NT2/D1 (cell line): ENCODE data around the gene CNGA4.

Experiments
- DNase-seq: peaks from one replicate; pipeline ENCODE4 v3.0.0-alpha.2; 2011; ENCODE audit warnings: low read depth, low spot score
- H3K27me3 ChIP-seq: 2 replicates; pipeline ENCODE4 v1.6.0; 2011; ENCODE audit warnings: mild to moderate bottlenecking; ENCODE audit not compliant: insufficient read length, insufficient read depth
- H3K36me3 ChIP-seq: 2 replicates; pipeline ENCODE4 v1.6.1; 2011; ENCODE audit warnings: mild to moderate bottlenecking, low read length, mixed read lengths; ENCODE audit not compliant: insufficient read depth, insufficient read length
- H3K4me1 ChIP-seq: 2 replicates; pipeline ENCODE4 v1.5.1; 2011; ENCODE audit not compliant: insufficient read depth, insufficient read length
- H3K4me3 ChIP-seq: 2 replicates; pipeline ENCODE4 v1.5.1; 2011; ENCODE audit warnings: low read depth; ENCODE audit not compliant: insufficient read length
- H3K9ac ChIP-seq: 2 replicates; pipeline ENCODE4 v1.6.0; 2011; ENCODE audit warnings: low read depth; ENCODE audit not compliant: insufficient read length
- H3K9me3 ChIP-seq: 2 replicates; pipeline ENCODE4 v1.5.1; 2011; ENCODE audit warnings: mild to moderate bottlenecking, low read length; ENCODE audit not compliant: insufficient read depth
- SUZ12 ChIP-seq: IDR thresholded peaks from 2 replicates; pipeline ENCODE4 v1.6.1; 2011; ENCODE audit not compliant: insufficient read length, insufficient read depth; ENCODE audit errors: extremely low read depth
- YY1 ChIP-seq: IDR thresholded peaks from 2 replicates; pipeline ENCODE4 v1.6.1; 2011; ENCODE audit not compliant: insufficient read length, insufficient read depth
- ZNF274 ChIP-seq: IDR thresholded peaks from 2 replicates; pipeline ENCODE4 v1.6.1; 2011; ENCODE audit warnings: mild to moderate bottlenecking, low read depth, low read length

CNGA4 gene

GRCh38 chr11:6251120-6251733, 12.3 kb downstream of the CNGA4 start:
- no peaks in the 10 kb centered on the region for H3K4me1 ChIP-seq
- H3K9ac ChIP-seq: no peak overlapping the region
- no peaks in the 10 kb centered on the region for H3K9me3 ChIP-seq
- peaks cover under 1% of the 10 kb centered on the region for H3K27me3 ChIP-seq
- no peak for TF ChIP-seq ZNF274
- no peak for TF ChIP-seq YY1
- TF ChIP-seq SUZ12: no peak
- H3K4me3 ChIP-seq: no peak overlapping the region
- peak; percentile 78 for DNase-seq
- H3K36me3 ChIP-seq: no peaks in the 10 kb centered on the region

- H3K9me3 ChIP-seq: no peaks in the 10 kb centered on the region
- H3K4me1 ChIP-seq: no peaks in the 10 kb centered on the region
- no peak overlapping the region for H3K4me3 ChIP-seq
- no peak overlapping the region for H3K9ac ChIP-seq
- H3K27me3 ChIP-seq: peaks cover 4% of the 10 kb centered on the region
- TF ChIP-seq YY1: no peak
- TF ChIP-seq SUZ12: no peak
- no peak for TF ChIP-seq ZNF274
- DNase-seq: no peak
- H3K36me3 ChIP-seq: no peaks in the 10 kb centered on the region
These were observed 13.1 kb downstream of the CNGA4 start for GRCh38 chr11:6251990-6252473.

DNA sequence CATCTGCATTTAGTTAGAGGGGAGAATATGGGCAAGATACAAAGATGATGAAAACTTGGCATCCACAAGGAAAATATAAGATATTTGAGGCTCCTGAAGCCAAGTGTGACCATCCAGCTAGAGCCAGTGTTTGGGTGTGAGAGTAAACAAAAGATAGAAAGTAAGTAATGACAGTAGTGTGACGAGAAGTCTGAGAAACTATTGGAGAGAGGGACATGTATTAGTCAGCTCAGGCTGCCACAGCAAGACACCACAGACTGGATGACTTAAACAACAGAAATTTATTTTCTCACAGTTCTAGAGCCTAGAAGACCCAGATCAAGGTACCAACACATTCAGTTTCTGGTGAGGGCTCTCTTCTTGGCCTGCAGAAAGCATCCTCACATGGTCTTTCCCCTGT, 14.3 kb downstream of the CNGA4 start:
- H3K4me1 ChIP-seq: no peaks in the 10 kb centered on the region
- H3K9me3 ChIP-seq: no peaks in the 10 kb centered on the region
- no peak overlapping the region for H3K4me3 ChIP-seq
- no peaks in the 10 kb centered on the region for H3K36me3 ChIP-seq
- TF ChIP-seq ZNF274: no peak
- no peak for TF ChIP-seq SUZ12
- no peak for TF ChIP-seq YY1
- H3K9ac ChIP-seq: no peak overlapping the region
- peaks cover 16% of the 10 kb centered on the region for H3K27me3 ChIP-seq
- no peak for DNase-seq

DNA sequence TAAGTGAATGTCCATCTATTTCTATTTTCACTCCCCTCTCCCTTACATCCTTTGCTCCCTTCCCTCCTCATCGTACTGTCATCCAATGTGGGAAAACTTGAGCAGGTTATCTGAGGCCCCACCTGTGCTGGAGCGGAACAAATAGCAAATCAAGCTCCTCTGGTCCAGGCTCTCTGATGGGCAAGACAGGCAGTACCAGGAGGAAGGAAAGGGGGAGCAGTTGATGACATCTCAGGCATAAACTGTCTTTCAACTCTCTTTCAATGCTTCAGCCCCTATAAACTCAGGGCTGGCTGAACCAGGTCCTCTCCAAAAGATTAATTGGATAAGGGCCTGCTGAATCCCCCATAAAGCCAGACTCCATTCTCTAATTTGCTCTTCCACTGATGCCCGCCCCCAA, 19.3 kb downstream of the CNGA4 start:
- no peak for TF ChIP-seq YY1
- no peak for TF ChIP-seq SUZ12
- no peak for TF ChIP-seq ZNF274
- DNase-seq: no peak
- Histone ChIP-seq H3K9me3 (no peaks in the 10 kb centered on the region), H3K9ac (no peak overlapping the region), H3K36me3 (no peaks in the 10 kb centered on the region), H3K4me1 (peaks cover 4% of the 10 kb centered on the region), H3K4me3 (no peak overlapping the region), H3K27me3 (peaks cover 49% of the 10 kb centered on the region)

- Histone ChIP-seq H3K4me3 (peak overlapping the region; percentile 53), H3K9ac (peak overlapping the region; percentile 58), H3K36me3 (no peaks in the 10 kb centered on the region), H3K27me3 (peaks cover 49% of the 10 kb centered on the region), H3K9me3 (no peaks in the 10 kb centered on the region), H3K4me1 (peaks cover 4% of the 10 kb centered on the region)
- TF ChIP-seq SUZ12: no peak
- TF ChIP-seq ZNF274: no peak
- TF ChIP-seq YY1: no peak
- no peak for DNase-seq
These were observed 19.7 kb downstream of the CNGA4 start for GRCh38 chr11:6258571-6259081.

DNA sequence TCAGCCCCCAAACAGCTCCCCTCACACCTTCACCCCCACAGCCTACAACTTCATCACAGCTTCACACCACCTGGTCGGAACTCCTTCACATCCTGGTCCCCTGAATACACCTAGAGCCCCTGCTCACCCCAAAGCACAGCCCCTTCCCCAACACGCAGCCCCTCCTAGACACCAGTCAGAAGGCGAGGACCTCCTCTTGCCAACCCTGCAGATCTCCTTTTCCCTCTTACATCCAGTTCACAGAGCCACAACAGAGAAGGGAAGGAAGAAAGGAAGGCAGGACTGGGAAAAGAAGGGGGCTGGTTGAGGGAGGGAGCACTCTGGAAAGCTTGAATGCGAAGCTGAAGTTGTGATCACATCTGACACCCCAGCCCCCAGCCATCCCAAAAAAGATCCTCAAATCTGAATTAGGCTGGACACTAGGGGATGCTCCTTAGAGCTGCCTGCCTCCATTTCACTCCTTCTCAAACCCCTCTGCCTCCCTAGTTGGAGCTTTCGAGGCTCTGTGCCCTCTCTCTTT, 21.4 kb downstream of the CNGA4 start:
- no peak for DNase-seq
- Histone ChIP-seq H3K4me3 (peak overlapping the region; percentile 54), H3K4me1 (peaks cover 4% of the 10 kb centered on the region), H3K9ac (peak overlapping the region; percentile 72), H3K27me3 (peaks cover 49% of the 10 kb centered on the region), H3K9me3 (no peaks in the 10 kb centered on the region), H3K36me3 (no peaks in the 10 kb centered on the region)
- TF ChIP-seq YY1 (no peak), ZNF274 (no peak), SUZ12 (no peak)

DNA sequence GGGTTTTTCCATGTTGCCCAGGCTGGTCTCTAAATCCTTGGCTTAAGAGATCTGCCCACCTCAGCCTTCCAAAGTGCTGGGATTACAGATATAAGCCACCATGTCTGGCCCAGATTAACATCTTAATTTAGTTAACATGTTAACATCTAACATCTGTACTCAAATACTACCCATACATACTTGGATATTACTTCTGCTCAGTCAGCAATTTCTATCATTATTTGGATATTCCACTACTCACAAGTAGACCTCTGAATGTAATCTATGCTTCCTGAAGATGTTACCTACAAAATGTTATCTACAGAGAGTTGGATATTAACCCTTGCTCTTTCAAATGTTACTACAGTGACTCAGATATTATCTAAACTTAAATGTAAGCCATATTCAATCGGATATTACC, 24.8 kb downstream of the CNGA4 start:
- Histone ChIP-seq H3K4me3 (no peak overlapping the region), H3K36me3 (no peaks in the 10 kb centered on the region), H3K4me1 (peaks cover 1% of the 10 kb centered on the region), H3K27me3 (peaks cover 28% of the 10 kb centered on the region), H3K9me3 (no peaks in the 10 kb centered on the region), H3K9ac (no peak overlapping the region)
- no peak for DNase-seq
- no peak for TF ChIP-seq ZNF274
- no peak for TF ChIP-seq SUZ12
- no peak for TF ChIP-seq YY1
